ENCODE results near the gene C4A. TPM values are rescaled to one million over a fixed set of nuclear protein-coding genes. Genes with fewer than 3 reads are reported as not detected.
A peak's percentile ranks its signal among the peaks of the same experiment; 100 is the strongest.

C4A gene
- total and polyA plus RNA-seq, 2 of the 13 experiments (the other 11 are each of a cell fraction or from before 2014, with no cell fraction given): 165 to 478 TPM

GRCh38 chr6:31971279-31971992 lies 10.4 kb upstream of the C4A start:
- Histone ChIP-seq H3K9me3 (ENCODE audit: low read length) (no peaks in the 10 kb centered on the region), H3K79me2 (ENCODE audit: insufficient read depth, low read length) (peaks cover 21% of the 10 kb centered on the region), H3K27ac (ENCODE audit: extremely low read length, insufficient read depth, low read length) (peak overlapping the region; percentile 86), H3K27me3 (ENCODE audit: control insufficient read depth in 1 of 2, insufficient read depth in 2 of 2, low read length in 2 of 2) (no peaks in the 10 kb centered on the region; a peak in 1 of 5 replicates), H3K4me3 (replicated peaks in 1 of 3; ENCODE audit: insufficient read depth in 1 of 3, low read depth in 2 of 3, low read length in 3 of 3) (peak overlapping the region; percentile 73 to 94 (median 90)), H4K20me1 (ENCODE audit: insufficient read depth, low read length) (no peaks in the 10 kb centered on the region), H3K9ac (ENCODE audit: insufficient read depth, low read depth, low read length) (peak overlapping the region; percentile 88), H3K4me2 (ENCODE audit: low read depth, low read length) (peak overlapping the region; percentile 99), H3K36me3 (replicated peaks in 1 of 2; ENCODE audit: control insufficient read depth in 1 of 2, insufficient read depth in 2 of 2, low read length in 2 of 2) (peaks cover 26 to 41% of the 10 kb centered on the region in 2 experiments), H2AFZ (ENCODE audit: low read length) (no peak overlapping the region), H3K4me1 (ENCODE audit: insufficient read depth, low read length) (peaks cover 32% of the 10 kb centered on the region)
- ChIA-PET POLR2A (interaction anchor here (0.8 to 6.1 kb wide), 15 partner anchors 9 to 319 kb away, joined by 3 to 142 read pairs (median 8); partner anchors contain the start of genes BAG6, C2, CFB and EHMT2), CTCF (ENCODE audit: low intra/inter-chr PET ratio, low total read pairs) (no interaction called here)
- 41% methylated on average over 29 of the region's 29 CpGs for WGBS (ENCODE audit: low lambda C conversion rate)
- in situ Hi-C loops (cut with HindIII; ENCODE audit: extremely low pct_ligation_motif_present, low pct_unique_long_range_greater_than_20kb): no loop called here
- ATAC-seq: peak; percentile 6
- intact Hi-C loops (cut with micrococcal nuclease; ENCODE audit: unreplicated experiment): no loop called here
- peak; percentile 8 for FAIRE-seq
- BruUV-seq (replicated peaks): TSS peak; percentile 84
- no peak for DNase-seq (ENCODE audit: low spot score)
- TF ChIP-seq HBP1 (CRISPR knock-in tag; IDR thresholded peaks at IDR 0.05; ENCODE audit: low read depth): peak; percentile 71
- TF ChIP-seq TMF1 (CRISPR knock-in tag; IDR thresholded peaks at IDR 0.05; ENCODE audit: low read depth): no peak
- TF ChIP-seq PHB2 (IDR thresholded peaks at IDR 0.05; ENCODE audit: partially characterized antibody): no peak
- peak; percentile 70 for TF ChIP-seq U2AF1 (optimal IDR thresholded peaks at IDR 0.05; ENCODE audit: low read depth, low read length)
- TF ChIP-seq SMAD1 (CRISPR knock-in tag; IDR thresholded peaks at IDR 0.05; ENCODE audit: borderline replicate concordance, low read depth): no peak; the same call in 1 of the 2 replicates
- TF ChIP-seq RBAK (CRISPR knock-in tag; IDR thresholded peaks at IDR 0.05): no peak
- TF ChIP-seq, protein P1, sequence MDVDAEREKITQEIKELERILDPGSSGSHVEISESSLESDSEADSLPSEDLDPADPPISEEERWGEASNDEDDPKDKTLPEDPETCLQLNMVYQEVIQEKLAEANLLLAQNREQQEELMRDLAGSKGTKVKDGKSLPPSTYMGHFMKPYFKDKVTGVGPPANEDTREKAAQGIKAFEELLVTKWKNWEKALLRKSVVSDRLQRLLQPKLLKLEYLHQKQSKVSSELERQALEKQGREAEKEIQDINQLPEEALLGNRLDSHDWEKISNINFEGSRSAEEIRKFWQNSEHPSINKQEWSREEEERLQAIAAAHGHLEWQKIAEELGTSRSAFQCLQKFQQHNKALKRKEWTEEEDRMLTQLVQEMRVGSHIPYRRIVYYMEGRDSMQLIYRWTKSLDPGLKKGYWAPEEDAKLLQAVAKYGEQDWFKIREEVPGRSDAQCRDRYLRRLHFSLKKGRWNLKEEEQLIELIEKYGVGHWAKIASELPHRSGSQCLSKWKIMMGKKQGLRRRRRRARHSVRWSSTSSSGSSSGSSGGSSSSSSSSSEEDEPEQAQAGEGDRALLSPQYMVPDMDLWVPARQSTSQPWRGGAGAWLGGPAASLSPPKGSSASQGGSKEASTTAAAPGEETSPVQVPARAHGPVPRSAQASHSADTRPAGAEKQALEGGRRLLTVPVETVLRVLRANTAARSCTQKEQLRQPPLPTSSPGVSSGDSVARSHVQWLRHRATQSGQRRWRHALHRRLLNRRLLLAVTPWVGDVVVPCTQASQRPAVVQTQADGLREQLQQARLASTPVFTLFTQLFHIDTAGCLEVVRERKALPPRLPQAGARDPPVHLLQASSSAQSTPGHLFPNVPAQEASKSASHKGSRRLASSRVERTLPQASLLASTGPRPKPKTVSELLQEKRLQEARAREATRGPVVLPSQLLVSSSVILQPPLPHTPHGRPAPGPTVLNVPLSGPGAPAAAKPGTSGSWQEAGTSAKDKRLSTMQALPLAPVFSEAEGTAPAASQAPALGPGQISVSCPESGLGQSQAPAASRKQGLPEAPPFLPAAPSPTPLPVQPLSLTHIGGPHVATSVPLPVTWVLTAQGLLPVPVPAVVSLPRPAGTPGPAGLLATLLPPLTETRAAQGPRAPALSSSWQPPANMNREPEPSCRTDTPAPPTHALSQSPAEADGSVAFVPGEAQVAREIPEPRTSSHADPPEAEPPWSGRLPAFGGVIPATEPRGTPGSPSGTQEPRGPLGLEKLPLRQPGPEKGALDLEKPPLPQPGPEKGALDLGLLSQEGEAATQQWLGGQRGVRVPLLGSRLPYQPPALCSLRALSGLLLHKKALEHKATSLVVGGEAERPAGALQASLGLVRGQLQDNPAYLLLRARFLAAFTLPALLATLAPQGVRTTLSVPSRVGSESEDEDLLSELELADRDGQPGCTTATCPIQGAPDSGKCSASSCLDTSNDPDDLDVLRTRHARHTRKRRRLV (CRISPR knock-in tag; IDR thresholded peaks at IDR 0.05): 0 out of 2 replicates have a peak, but pooled peaks have one; percentile 14
- 0 out of 2 replicates have a peak, but pooled peaks have one; percentile 1 for TF ChIP-seq POGK (CRISPR knock-in tag; conservative IDR thresholded peaks at IDR 0.05)
- no peak for TF ChIP-seq ZNF780A (CRISPR knock-in tag; IDR thresholded peaks at IDR 0.05)
- TF ChIP-seq ZNF296 (CRISPR knock-in tag; conservative IDR thresholded peaks at IDR 0.05): peak; percentile 72

All from HepG2 (cell line).